PC-9 (cell line): ENCODE results near the gene FBXW12.

Experiments
- CTCF ChIP-seq: fragments of 200-600 bp; sonication (generic); conservative IDR thresholded peaks from 2 replicates; pipeline ENCODE4 v1.6.1; 2017; ENCODE audit warnings: mixed run types, antibody characterized with exemption, mild to moderate bottlenecking, moderate library complexity
- EZH2 ChIP-seq: fragments of 200-600 bp; sonication (generic); IDR thresholded peaks from 2 replicates; pipeline ENCODE4 v1.8.0; 2017; ENCODE audit warnings: antibody characterized with exemption, low read depth

- no peak for TF ChIP-seq CTCF
- TF ChIP-seq EZH2, result no peak
Measured at GRCh38 chr3:48361928-48362327, 10.1 kb upstream of the FBXW12 start.
